Gastrocnemius medialis (tissue), 4 donors: ENCODE measurements around the gene TFG. TPM values are rescaled to one million over a fixed set of nuclear protein-coding genes. Genes with fewer than 3 reads are reported as not detected.

Source experiments
- ATAC-seq, 2 donors: fragments of 150-250 bp; one replicate each; pipeline ENCODE4 v1.9.1; 2016
- DNase-seq, 2 donors: peaks; one replicate each; pipeline ENCODE4 v3.0.0-alpha.2; 2019
- H3K27ac ChIP-seq, 4 donors: fragments of 200-600 bp; sonication (generic); 1 replicate in 1 of 4; 2 replicates in 3 of 4; pipeline ENCODE4 v1.5.1; 2016 to 2018; ENCODE audit warnings: mild to moderate bottlenecking in 2 of 4, moderate library complexity in 1 of 4
- H3K27me3 ChIP-seq, 3 donors: fragments of 200-600 bp; sonication (generic) in 2 of 3; 1 replicate in 1 of 3; 2 replicates in 2 of 3; pipeline versions ENCODE4 v1.5.1 to v1.6.0; 2016 to 2019; ENCODE audit warnings: mild to moderate bottlenecking in 1 of 3, moderate library complexity in 1 of 3
- H3K36me3 ChIP-seq, 2 donors: fragments of 200-600 bp; sonication (generic) in 1 of 2; one replicate each; pipeline ENCODE4 v1.5.1; 2017 to 2018
- H3K4me1 ChIP-seq, 2 donors: fragments of 200-600 bp; sonication (generic) in 1 of 2; one replicate each; pipeline ENCODE4 v1.5.1; 2016 to 2017; ENCODE audit warnings: mild to moderate bottlenecking in 2 of 2
- H3K4me3 ChIP-seq, 4 donors: fragments of 200-600 bp; sonication (generic) in 3 of 4; 1 replicate in 1 of 4; 2 replicates in 3 of 4; pipeline ENCODE4 v1.5.1; 2016 to 2019; ENCODE audit warnings: mild to moderate bottlenecking in 2 of 4
- H3K9me3 ChIP-seq, 3 donors: fragments of 200-600 bp; sonication (generic) in 2 of 3; 1 replicate in 1 of 3; 2 replicates in 2 of 3; pipeline ENCODE4 v1.5.1; 2016 to 2019
- POLR2A ChIP-seq, 2 donors: fragments of 450-650 bp; IDR thresholded peaks; one replicate each; pipeline ENCODE4 v1.6.1; 2017; ENCODE audit warnings: antibody characterized with exemption in 2 of 2, mild to moderate bottlenecking in 2 of 2, moderate library complexity in 2 of 2
- in situ Hi-C, 4 donors: fragments of 200-750 bp; cut with MboI; loops; one replicate each; pipeline versions ENCODE4 v1.15.0 to v1.8.0; 2017; ENCODE audit warnings: low sequenced_read_pairs in 4 of 4
- intact Hi-C: fragments of 100-400 bp; cut with DNase I; formaldehyde crosslinking; loops from one replicate; pipeline ENCODE4 v1.15.1; 2023; ENCODE audit warnings: low total_unique reads
- total RNA-seq, 4 donors: library from RNA; depleted of rRNA; stranded (reverse); fragments of >200 nt; gene quantifications; one replicate each; pipeline versions ENCODE4 v1.1.0 to v1.2.3, GENCODE V29; 2016
- TF ChIP-seq, protein P1 (sequence below), 5 experiments: fragments of 450-650 bp in 3 of 5; fragments of 200-600 bp in 2 of 5; sonication (generic) in 2 of 5; IDR thresholded peaks in 4 of 5; conservative IDR thresholded peaks in 1 of 5; 1 replicate in 4 of 5; 2 replicates in 1 of 5; pipeline ENCODE4 v1.5.1; 2016 to 2019; ENCODE audit warnings: antibody characterized with exemption in 5 of 5, mild to moderate bottlenecking in 3 of 5, moderate library complexity in 3 of 5

TFG gene
- total RNA-seq, 4 donors from 2014 or later = 57.2 to 77.9 (median 67.3) TPM

DNA sequence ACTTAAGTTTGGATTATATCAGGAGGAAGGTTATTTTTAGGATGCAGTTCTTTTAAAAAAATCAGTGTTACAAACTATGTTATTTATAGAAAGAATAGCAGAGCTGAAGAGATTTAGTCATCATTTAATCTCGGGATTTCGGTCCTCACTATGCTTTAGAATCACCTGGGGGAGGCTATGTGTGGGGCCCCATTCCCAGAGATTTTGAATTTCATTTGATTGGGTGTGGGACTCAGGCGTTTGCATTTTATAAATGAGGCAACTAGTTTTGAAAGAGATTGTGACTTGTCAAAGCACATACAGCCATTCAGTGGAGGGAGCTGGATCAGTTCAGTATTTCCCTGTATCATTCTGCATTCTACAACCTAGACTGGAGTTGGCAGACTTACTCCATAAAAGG, 36.8 kb downstream of the TFG start:
- Histone ChIP-seq H3K9me3 (no peaks in the 10 kb centered on the region), H3K4me3 (no peak overlapping the region), H3K4me1 (peaks cover 10 to 16% of the 10 kb centered on the region in 2 donors), H3K27ac (peak overlapping the region in 1 of 4 donors; percentile 46), H3K27me3 (no peaks in the 10 kb centered on the region), H3K36me3 (peaks cover 0 to 72% of the 10 kb centered on the region in 2 donors)
- ATAC-seq (no peak), DNase-seq (no peak)
- intact Hi-C loops (no loop called here), in situ Hi-C loops (no loop called here)
- TF ChIP-seq, protein P1, sequence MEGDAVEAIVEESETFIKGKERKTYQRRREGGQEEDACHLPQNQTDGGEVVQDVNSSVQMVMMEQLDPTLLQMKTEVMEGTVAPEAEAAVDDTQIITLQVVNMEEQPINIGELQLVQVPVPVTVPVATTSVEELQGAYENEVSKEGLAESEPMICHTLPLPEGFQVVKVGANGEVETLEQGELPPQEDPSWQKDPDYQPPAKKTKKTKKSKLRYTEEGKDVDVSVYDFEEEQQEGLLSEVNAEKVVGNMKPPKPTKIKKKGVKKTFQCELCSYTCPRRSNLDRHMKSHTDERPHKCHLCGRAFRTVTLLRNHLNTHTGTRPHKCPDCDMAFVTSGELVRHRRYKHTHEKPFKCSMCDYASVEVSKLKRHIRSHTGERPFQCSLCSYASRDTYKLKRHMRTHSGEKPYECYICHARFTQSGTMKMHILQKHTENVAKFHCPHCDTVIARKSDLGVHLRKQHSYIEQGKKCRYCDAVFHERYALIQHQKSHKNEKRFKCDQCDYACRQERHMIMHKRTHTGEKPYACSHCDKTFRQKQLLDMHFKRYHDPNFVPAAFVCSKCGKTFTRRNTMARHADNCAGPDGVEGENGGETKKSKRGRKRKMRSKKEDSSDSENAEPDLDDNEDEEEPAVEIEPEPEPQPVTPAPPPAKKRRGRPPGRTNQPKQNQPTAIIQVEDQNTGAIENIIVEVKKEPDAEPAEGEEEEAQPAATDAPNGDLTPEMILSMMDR (IDR thresholded peaks at IDR 0.05 in 4 of 5, conservative IDR thresholded peaks at IDR 0.05 in 1 of 5) = no peak
- no peak for TF ChIP-seq POLR2A (IDR thresholded peaks at IDR 0.05)

DNA sequence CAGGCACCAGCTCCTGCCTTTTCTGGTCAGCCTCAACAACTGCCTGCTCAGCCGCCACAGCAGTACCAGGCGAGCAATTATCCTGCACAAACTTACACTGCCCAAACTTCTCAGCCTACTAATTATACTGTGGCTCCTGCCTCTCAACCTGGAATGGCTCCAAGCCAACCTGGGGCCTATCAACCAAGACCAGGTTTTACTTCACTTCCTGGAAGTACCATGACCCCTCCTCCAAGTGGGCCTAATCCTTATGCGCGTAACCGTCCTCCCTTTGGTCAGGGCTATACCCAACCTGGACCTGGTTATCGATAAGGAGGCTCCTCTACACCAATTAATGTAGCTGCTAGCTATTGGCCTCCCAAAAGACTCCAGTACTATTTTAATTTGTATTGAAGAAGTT, 38.9 kb downstream of the TFG start:
- Histone ChIP-seq H3K27me3 (no peaks in the 10 kb centered on the region), H3K4me3 (no peak overlapping the region), H3K9me3 (no peaks in the 10 kb centered on the region), H3K4me1 (peaks cover 16% of the 10 kb centered on the region in 2 donors), H3K36me3 (peaks cover 0 to 55% of the 10 kb centered on the region in 2 donors), H3K27ac (no peak overlapping the region)
- intact Hi-C loops (no loop called here), in situ Hi-C loops (no loop called here)
- ATAC-seq = no peak
- DNase-seq = no peak
- no peak for TF ChIP-seq POLR2A (IDR thresholded peaks at IDR 0.05)
- TF ChIP-seq, protein P1 (IDR thresholded peaks at IDR 0.05 in 4 of 5, conservative IDR thresholded peaks at IDR 0.05 in 1 of 5) = no peak

DNA sequence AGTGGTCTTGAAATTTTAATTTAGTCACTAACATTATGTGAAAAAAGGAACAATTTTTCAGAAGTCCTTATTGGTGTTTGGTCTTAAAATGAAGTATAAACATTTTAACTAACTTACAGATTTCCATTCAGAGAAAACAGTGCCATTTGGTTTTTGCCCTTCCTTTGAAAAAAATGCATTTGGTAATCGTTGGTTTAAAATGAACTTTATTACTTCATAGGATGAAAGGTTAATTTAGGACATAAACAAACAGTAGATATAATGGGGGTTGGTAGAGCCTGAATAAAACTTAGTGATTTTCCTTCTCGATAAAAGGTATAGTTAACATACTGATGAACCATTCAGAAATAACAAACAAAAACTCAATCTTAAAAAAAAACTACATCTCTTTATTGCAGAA, 39.7 kb downstream of the TFG start:
- Histone ChIP-seq H3K9me3 (no peaks in the 10 kb centered on the region), H3K27me3 (no peaks in the 10 kb centered on the region), H3K36me3 (peaks cover 0 to 54% of the 10 kb centered on the region in 2 donors), H3K4me3 (no peak overlapping the region), H3K4me1 (peaks cover 17 to 24% of the 10 kb centered on the region in 2 donors), H3K27ac (no peak overlapping the region)
- ATAC-seq (no peak), DNase-seq (no peak)
- intact Hi-C loops (no loop called here), in situ Hi-C loops (no loop called here)
- TF ChIP-seq POLR2A (IDR thresholded peaks at IDR 0.05) = no peak
- TF ChIP-seq, protein P1 (IDR thresholded peaks at IDR 0.05 in 4 of 5, conservative IDR thresholded peaks at IDR 0.05 in 1 of 5) = no peak

DNA sequence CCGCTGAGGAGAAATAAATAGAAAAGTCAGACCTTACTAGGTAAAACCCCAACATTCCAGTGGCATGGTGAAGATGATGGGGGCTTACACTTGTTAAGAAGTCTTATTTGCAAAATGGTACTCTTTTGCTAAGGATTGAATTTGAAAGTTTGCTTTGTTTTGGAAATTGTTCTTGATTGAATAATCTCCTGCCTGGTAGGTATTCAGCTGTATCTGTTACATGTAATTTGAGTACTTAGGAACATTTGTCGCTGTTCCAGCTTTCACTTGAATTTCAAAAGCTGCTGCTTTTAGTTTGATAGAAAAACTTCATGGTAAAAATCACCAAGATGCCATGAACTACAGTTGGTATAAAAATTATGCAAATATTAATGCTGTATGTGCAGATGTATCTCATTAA, 44.6 kb downstream of the TFG start:
- intact Hi-C loops = no loop called here
- ATAC-seq (peak; percentile 33 to 75), DNase-seq (no peak)
- peaks cover 24 to 35% of the 10 kb centered on the region in 2 donors for H3K4me1 ChIP-seq
- TF ChIP-seq, protein P1 (IDR thresholded peaks at IDR 0.05 in 4 of 5, conservative IDR thresholded peaks at IDR 0.05 in 1 of 5) = no peak
- TF ChIP-seq POLR2A (IDR thresholded peaks at IDR 0.05) = no peak
- no peaks in the 10 kb centered on the region for H3K27me3 ChIP-seq
- H3K36me3 ChIP-seq = peaks cover 0 to 16% of the 10 kb centered on the region in 2 donors
- in situ Hi-C loops = no loop called here
- H3K27ac ChIP-seq = peak overlapping the region; percentile 35 to 70 (median 50)
- H3K4me3 ChIP-seq = no peak overlapping the region
- no peaks in the 10 kb centered on the region for H3K9me3 ChIP-seq
